Choroid plexus epithelial cell (primary cell): ENCODE results near the gene HTR2A.

Experiments
- DNase-seq: peaks from one replicate; pipeline ENCODE4 v3.0.0-alpha.2; 2010; ENCODE audit warnings: low read depth
- H3K4me3 ChIP-seq: 2 replicates; pipeline ENCODE4 v1.5.1; 2011; ENCODE audit warnings: low read depth, mild to moderate bottlenecking, control low read depth, low read length, moderate library complexity
- CTCF ChIP-seq: conservative IDR thresholded peaks from 2 replicates; pipeline ENCODE4 v1.5.1; 2011; ENCODE audit warnings: low read depth, mild to moderate bottlenecking, control low read depth, inconsistent platforms, low read length, moderate library complexity

Gene HTR2A

GRCh38 chr13:46881621-46882020 is 15.2 kb downstream of the HTR2A start:
- no peak overlapping the region for H3K4me3 ChIP-seq
- no peak for DNase-seq
- no peak for TF ChIP-seq CTCF

- no peak overlapping the region for H3K4me3 ChIP-seq
- no peak for TF ChIP-seq CTCF
- no peak for DNase-seq
Observed at GRCh38 chr13:46874006-46874405, 22.8 kb downstream of the HTR2A start.

GRCh38 chr13:46871557-46871956 is 25.3 kb downstream of the HTR2A start:
- H3K4me3 ChIP-seq: no peak overlapping the region
- TF ChIP-seq CTCF: no peak
- DNase-seq: no peak

- H3K4me3 ChIP-seq: no peak overlapping the region
- no peak for DNase-seq
- no peak for TF ChIP-seq CTCF
Observed at GRCh38 chr13:46868091-46868490, 28.8 kb downstream of the HTR2A start.

- peak; percentile 87 for DNase-seq
- H3K4me3 ChIP-seq: no peak overlapping the region
- TF ChIP-seq CTCF: no peak
Observed at GRCh38 chr13:46866150-46866549, 30.7 kb downstream of the HTR2A start.

GRCh38 chr13:46864941-46865340 is 31.9 kb downstream of the HTR2A start:
- TF ChIP-seq CTCF: no peak
- no peak for DNase-seq
- H3K4me3 ChIP-seq: no peak overlapping the region

GRCh38 chr13:46861959-46862358 is 34.9 kb downstream of the HTR2A start:
- no peak for TF ChIP-seq CTCF
- DNase-seq: no peak
- H3K4me3 ChIP-seq: no peak overlapping the region
